H7 (cell line): ENCODE results near the gene INTS6. TPM values are rescaled to one million over a fixed set of nuclear protein-coding genes. Genes with fewer than 3 reads are reported as not detected.

ENCODE experiments used
- DNase-seq: peaks from one replicate; pipeline ENCODE4 v3.0.0; 2012
- H3K27me3 ChIP-seq: 2 replicates; pipeline ENCODE4 v1.6.0; 2011; ENCODE audit warnings: mild to moderate bottlenecking, low read length; ENCODE audit not compliant: control insufficient read depth, insufficient read depth
- H3K36me3 ChIP-seq: replicated peaks from 2 replicates; pipeline ENCODE4 v1.5.1; 2011; ENCODE audit warnings: low read length; ENCODE audit not compliant: control insufficient read depth, insufficient read depth
- H3K4me3 ChIP-seq: 2 replicates; pipeline ENCODE4 v1.5.1; 2011; ENCODE audit warnings: low read depth, mild to moderate bottlenecking, control low read depth, low read length, moderate library complexity; ENCODE audit not compliant: insufficient read depth
- total RNA-seq: library from RNA; depleted of rRNA; stranded (reverse); fragments of >200 nt; shearing (Covaris generic); gene quantifications from 2 replicates; pipeline ENCODE4 v1.2.3, GENCODE V29; 2014

INTS6 gene
- total RNA-seq, 1 experiment from 2014 or later = 24.9 TPM

DNA sequence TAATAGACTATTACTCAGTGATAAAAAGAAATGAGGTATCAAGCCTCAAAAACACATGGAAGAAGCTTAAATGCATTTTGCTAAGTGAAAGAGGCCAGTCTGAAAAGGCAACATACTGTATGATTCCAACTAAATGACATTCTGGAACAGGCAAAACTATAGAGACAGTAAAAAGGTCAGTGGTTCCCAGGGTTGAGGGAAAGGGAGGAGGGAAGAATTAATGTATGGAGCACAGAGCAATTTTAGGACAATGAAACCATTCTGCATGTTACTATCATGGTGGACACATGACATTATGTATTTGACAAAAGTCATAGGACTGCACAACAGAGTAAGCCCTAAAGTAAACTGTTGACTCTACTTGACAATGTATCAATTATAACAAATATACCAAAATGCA is 119.0 kb downstream of the INTS6 start:
- Histone ChIP-seq H3K36me3 (no peaks in the 10 kb centered on the region), H3K27me3 (no peaks in the 10 kb centered on the region), H3K4me3 (no peak overlapping the region)
- no peak for DNase-seq

DNA sequence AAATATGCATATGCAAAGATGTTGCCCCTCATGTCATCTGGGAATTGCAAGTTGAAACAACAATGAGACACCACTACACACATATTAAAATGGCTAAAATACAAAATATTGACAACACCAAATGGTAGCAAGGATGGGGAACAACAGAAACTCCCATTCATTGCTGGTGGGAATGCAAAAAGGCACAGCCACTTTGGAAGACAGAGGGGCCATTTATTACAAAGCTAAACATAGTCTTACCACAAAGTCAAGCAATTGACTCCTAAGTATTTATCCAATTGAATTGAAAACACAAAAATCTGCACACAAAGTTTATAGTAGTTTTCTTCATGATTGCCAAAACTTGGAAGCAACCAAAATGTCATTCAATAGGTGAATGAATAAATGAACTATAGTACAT is 119.4 kb downstream of the INTS6 start:
- no peak for DNase-seq
- Histone ChIP-seq H3K27me3 (no peaks in the 10 kb centered on the region), H3K4me3 (no peak overlapping the region), H3K36me3 (no peaks in the 10 kb centered on the region)

- H3K4me3 ChIP-seq = no peak overlapping the region
- no peaks in the 10 kb centered on the region for H3K36me3 ChIP-seq
- DNase-seq = no peak
- H3K27me3 ChIP-seq = no peaks in the 10 kb centered on the region
Measured at GRCh38 chr13:51332566-51333361, 120.1 kb downstream of the INTS6 start.

- DNase-seq = no peak
- H3K27me3 ChIP-seq = no peaks in the 10 kb centered on the region
- H3K36me3 ChIP-seq = no peaks in the 10 kb centered on the region
- H3K4me3 ChIP-seq = no peak overlapping the region
Measured at GRCh38 chr13:51331354-51331861, 121.4 kb downstream of the INTS6 start.

DNA sequence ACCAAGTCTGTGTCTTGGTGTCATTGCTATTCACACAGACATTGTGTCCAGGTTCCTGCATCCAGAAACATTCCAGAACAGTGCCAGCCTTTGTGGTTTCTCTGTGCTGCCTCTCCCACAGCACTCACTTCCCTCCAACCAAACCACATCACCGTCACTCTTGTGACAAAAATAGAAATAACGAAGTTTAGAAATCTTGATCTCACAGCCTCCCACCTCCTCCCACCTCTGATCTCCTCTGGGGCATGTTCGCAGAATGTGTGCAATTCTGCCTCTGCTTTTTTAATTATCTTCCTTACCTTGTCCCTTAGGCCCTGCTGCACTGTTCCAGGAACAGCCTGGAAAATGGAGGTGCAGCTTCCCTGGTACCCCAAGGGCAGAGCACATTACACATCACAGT is 122.0 kb downstream of the INTS6 start:
- H3K4me3 ChIP-seq = no peak overlapping the region
- no peaks in the 10 kb centered on the region for H3K36me3 ChIP-seq
- no peak for DNase-seq
- no peaks in the 10 kb centered on the region for H3K27me3 ChIP-seq

DNA sequence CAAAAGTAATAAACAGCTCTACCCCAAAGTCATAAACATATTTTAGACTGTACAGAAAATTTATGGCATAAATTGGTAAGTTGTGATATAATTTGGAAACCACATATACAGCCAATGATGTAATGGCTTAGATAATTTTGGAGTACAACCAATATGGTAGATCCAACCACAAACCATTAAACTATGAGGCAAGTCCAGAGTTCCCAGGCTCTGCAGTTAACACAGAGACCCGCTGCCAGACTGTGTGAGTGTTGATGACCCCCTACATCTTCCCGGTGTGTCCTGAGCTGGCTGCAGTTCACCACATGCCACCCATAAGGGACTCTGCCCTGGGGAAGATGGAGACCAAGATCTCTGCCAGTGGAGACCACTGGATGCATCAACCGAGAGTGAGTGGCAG is 123.2 kb downstream of the INTS6 start:
- DNase-seq = no peak
- Histone ChIP-seq H3K27me3 (no peaks in the 10 kb centered on the region), H3K4me3 (no peak overlapping the region), H3K36me3 (no peaks in the 10 kb centered on the region)

- no peak overlapping the region for H3K4me3 ChIP-seq
- H3K27me3 ChIP-seq = no peaks in the 10 kb centered on the region
- peak; percentile 94 for DNase-seq
- no peaks in the 10 kb centered on the region for H3K36me3 ChIP-seq
Measured at GRCh38 chr13:51328488-51328887, 124.3 kb downstream of the INTS6 start.

GRCh38 chr13:51327961-51328360 is 124.9 kb downstream of the INTS6 start:
- DNase-seq = no peak
- H3K4me3 ChIP-seq = no peak overlapping the region
- no peaks in the 10 kb centered on the region for H3K36me3 ChIP-seq
- H3K27me3 ChIP-seq = no peaks in the 10 kb centered on the region

DNA sequence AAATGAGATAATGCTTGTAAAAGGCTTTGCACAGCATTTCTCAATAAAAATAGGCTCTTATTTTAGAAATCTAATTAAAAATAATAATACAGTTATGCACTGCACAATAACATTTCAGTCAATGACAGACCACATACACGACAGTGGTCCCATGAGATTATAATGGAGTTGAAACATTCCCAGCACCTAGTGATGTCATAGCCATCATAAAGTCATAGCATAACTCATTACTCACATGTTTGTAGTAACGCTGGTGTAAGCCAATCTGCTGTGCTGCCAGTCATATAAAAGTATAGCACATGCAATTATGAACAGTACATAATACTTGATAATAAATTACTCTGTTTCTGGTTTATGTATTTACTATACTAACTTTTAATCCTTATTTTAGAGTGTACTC is 126.1 kb downstream of the INTS6 start:
- DNase-seq = no peak
- no peaks in the 10 kb centered on the region for H3K27me3 ChIP-seq
- H3K36me3 ChIP-seq = no peaks in the 10 kb centered on the region
- H3K4me3 ChIP-seq = no peak overlapping the region

DNA sequence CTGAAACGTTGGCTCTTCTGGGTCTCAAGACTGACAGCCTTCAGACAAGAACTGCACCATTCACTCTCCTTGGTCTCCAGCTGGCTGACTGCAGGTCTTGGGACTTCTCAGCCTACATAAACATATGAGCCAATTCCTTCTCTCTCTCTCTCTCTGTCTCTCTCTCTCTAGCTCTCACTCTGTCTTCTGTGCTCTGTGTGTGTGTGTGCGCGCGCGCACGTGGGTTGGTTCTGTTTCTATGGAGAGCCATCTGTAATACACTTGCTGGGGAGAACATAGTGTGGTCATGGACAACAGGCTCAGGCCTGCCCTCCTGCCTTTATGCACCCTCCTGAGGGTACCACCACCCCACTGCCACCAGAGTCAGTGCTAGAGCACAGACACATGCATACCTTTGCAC is 127.0 kb downstream of the INTS6 start:
- Histone ChIP-seq H3K36me3 (no peaks in the 10 kb centered on the region), H3K4me3 (no peak overlapping the region), H3K27me3 (no peaks in the 10 kb centered on the region)
- no peak for DNase-seq

DNA sequence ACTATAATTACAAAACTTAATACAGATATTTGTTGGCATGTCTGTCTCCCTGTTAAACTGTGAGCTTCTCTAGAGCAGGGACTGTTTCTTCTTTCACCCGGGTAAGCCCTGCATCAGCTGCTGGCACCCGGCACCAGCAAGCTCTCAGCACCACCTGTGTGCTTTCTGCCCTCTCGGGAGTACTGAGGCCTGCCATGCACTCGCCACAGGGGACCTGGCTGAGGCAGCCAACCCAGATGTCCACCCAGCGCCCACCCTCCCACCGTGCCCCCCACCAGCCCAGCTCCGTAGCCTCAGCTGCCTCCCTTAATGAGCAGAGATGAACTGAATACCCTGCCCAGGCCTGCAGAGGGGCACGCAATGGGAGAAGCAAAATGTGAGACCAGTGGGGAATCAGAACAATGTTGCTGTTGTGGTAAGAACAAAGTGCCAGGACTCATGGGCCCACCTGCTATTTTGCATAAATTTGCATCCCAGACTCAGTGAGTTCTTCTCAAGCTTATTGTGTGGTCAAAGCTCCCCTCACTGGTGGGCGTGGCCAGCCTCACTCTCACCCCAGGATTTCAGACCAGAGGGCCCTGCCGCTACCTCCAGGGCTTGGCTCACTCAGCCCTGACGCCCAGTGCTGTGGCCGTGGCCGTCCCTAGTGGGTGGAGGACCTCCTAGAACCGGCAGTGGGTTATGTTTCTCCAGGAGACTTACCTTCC is 128.0 kb downstream of the INTS6 start:
- H3K4me3 ChIP-seq = no peak overlapping the region
- DNase-seq = peak; percentile 81
- no peaks in the 10 kb centered on the region for H3K27me3 ChIP-seq
- H3K36me3 ChIP-seq = no peaks in the 10 kb centered on the region

DNA sequence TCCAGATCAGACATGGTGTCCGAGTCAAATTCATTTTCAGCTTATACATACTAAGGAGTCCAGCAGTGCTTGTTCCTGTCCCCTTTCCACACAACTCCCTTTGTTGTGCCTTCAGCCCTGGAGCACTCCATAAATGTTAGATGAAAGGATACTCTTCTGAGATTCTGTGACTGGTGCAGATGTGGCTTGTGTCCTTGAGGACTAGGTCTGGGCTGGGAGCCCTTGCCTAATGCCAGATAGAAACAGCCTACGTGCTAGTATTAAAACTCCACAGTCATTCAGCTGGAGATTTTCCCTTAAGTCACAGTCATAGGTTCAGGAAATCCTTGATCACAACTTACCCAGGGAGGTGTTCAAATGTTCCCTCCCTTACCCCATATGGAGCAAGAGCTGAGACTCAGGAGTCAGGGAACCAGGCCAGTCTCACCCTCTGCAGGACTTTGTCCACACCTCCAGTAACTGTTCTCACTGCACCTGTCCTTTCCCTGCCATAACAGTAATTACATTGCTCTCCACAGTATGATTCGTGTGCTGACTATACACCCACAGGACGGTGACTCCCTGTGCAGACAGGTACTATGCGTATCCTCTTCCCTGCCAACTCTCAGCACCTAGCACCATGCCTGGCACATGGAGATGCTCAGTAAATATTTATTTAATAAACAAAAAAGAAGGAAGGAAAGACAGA is 128.9 kb downstream of the INTS6 start:
- no peaks in the 10 kb centered on the region for H3K36me3 ChIP-seq
- no peaks in the 10 kb centered on the region for H3K27me3 ChIP-seq
- H3K4me3 ChIP-seq = no peak overlapping the region
- DNase-seq = no peak

DNA sequence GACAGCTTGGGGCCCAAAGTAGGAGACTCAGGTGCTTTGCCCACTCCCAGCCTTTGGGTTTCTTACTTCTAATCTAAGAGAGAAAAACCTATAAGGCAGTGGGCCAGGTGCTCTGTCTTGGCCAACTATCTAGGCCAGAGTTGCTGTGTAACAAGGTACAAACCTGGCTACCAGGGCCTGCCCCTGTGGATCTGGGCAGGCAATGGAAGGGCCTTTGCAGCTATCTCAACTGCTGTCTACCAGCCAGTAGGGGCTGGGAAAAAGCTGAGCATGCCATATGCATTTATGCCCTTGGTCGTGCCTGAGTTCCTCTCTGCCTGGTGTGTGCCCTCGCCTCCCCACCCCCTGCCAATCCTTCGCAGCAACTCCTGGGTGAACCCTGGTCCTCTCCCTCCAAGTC is 130.0 kb downstream of the INTS6 start:
- H3K36me3 ChIP-seq = no peaks in the 10 kb centered on the region
- H3K27me3 ChIP-seq = no peaks in the 10 kb centered on the region
- no peak for DNase-seq
- no peak overlapping the region for H3K4me3 ChIP-seq

GRCh38 chr13:51321836-51322235 is 131.0 kb downstream of the INTS6 start:
- no peaks in the 10 kb centered on the region for H3K36me3 ChIP-seq
- H3K4me3 ChIP-seq = no peak overlapping the region
- H3K27me3 ChIP-seq = no peaks in the 10 kb centered on the region
- no peak for DNase-seq

DNA sequence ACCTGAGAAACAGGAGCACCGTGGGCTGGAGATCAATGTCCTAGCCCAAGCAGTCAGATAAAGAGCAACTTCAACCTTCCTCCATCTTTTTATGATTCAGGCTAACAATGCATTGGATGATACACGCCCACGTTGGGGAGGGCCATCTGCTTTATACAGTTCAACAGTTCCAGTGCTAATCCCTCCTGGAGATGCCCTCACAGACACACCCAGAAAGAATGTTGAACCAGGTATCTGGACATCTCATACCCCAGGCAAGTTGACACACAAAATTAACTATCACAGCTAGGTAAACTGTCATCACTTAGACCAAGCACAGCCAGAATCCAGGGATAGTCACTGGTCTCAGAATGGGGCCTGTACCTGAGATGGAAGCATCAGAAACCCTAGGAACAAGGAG is 134.0 kb downstream of the INTS6 start:
- no peaks in the 10 kb centered on the region for H3K27me3 ChIP-seq
- H3K36me3 ChIP-seq = no peaks in the 10 kb centered on the region
- DNase-seq = no peak
- no peak overlapping the region for H3K4me3 ChIP-seq
